Prostate gland (tissue), 2 donors: ENCODE results near the gene ULK4.

Experiments
- POLR2A ChIP-seq: fragments of 450-650 bp; IDR thresholded peaks from one replicate; pipeline ENCODE4 v1.6.1; 2016; ENCODE audit warnings: antibody characterized with exemption, mild to moderate bottlenecking
- POLR2AphosphoS5 ChIP-seq: sonication (generic); formaldehyde crosslinking; IDR thresholded peaks from one replicate; pipeline ENCODE4 v1.6.1; 2017; ENCODE audit warnings: antibody characterized with exemption
- TF ChIP-seq, protein P1 (sequence below), 4 experiments: fragments of 200-600 bp in 2 of 4; fragments of 450-650 bp in 2 of 4; sonication (generic) in 2 of 4; IDR thresholded peaks; 1 replicate in 3 of 4; 2 replicates in 1 of 4; pipeline ENCODE4 v1.5.1; 2016 to 2019; ENCODE audit warnings: antibody characterized with exemption in 4 of 4, mild to moderate bottlenecking in 2 of 4, moderate library complexity in 2 of 4

DNA sequence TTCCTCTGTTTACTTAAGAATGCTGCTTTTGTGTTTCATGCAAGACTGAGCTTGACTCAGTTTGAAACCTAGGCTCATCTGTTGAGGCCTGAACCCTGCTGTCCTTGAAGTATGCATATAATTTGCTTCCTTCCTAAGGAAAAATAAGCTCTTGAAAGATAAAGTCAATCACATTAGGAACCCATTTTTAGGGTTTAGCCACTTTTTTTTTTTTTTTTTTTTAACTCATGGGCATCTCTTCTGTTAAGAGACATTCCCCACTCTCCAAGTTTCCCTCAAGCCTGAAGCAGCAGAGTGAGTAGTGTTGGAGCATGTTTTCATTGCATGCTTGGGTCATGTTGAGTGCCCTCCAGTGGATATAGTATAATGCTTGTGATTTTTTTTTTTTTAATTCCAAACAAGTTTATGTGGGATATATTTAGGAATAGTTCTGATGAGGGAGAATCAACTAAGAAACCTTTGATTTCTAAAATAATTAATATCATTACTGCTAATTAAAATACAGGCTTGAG lies 759.0 kb downstream of the ULK4 start:
- TF ChIP-seq POLR2A = no peak
- TF ChIP-seq, protein P1, sequence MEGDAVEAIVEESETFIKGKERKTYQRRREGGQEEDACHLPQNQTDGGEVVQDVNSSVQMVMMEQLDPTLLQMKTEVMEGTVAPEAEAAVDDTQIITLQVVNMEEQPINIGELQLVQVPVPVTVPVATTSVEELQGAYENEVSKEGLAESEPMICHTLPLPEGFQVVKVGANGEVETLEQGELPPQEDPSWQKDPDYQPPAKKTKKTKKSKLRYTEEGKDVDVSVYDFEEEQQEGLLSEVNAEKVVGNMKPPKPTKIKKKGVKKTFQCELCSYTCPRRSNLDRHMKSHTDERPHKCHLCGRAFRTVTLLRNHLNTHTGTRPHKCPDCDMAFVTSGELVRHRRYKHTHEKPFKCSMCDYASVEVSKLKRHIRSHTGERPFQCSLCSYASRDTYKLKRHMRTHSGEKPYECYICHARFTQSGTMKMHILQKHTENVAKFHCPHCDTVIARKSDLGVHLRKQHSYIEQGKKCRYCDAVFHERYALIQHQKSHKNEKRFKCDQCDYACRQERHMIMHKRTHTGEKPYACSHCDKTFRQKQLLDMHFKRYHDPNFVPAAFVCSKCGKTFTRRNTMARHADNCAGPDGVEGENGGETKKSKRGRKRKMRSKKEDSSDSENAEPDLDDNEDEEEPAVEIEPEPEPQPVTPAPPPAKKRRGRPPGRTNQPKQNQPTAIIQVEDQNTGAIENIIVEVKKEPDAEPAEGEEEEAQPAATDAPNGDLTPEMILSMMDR (IDR thresholded peaks at IDR 0.05) = peak in 1 of 4 experiments; percentile 22
- peak; percentile 35 for TF ChIP-seq POLR2AphosphoS5
